Astrocyte (in vitro differentiated cells and primary cell): Measurements from ENCODE around the gene DDX1.

Experiments used
- EZH2 ChIP-seq: IDR thresholded peaks from 2 replicates; pipeline ENCODE4 v1.6.1; 2012; ENCODE audit warnings: mild to moderate bottlenecking, low read length, inconsistent platforms; ENCODE audit not compliant: insufficient read depth
- TF ChIP-seq, protein P1 (sequence below): IDR thresholded peaks from 2 replicates; pipeline ENCODE4 v1.5.1; 2011; ENCODE audit warnings: low read depth, mild to moderate bottlenecking, inconsistent platforms, low read length, moderate library complexity; ENCODE audit not compliant: insufficient read depth

DNA sequence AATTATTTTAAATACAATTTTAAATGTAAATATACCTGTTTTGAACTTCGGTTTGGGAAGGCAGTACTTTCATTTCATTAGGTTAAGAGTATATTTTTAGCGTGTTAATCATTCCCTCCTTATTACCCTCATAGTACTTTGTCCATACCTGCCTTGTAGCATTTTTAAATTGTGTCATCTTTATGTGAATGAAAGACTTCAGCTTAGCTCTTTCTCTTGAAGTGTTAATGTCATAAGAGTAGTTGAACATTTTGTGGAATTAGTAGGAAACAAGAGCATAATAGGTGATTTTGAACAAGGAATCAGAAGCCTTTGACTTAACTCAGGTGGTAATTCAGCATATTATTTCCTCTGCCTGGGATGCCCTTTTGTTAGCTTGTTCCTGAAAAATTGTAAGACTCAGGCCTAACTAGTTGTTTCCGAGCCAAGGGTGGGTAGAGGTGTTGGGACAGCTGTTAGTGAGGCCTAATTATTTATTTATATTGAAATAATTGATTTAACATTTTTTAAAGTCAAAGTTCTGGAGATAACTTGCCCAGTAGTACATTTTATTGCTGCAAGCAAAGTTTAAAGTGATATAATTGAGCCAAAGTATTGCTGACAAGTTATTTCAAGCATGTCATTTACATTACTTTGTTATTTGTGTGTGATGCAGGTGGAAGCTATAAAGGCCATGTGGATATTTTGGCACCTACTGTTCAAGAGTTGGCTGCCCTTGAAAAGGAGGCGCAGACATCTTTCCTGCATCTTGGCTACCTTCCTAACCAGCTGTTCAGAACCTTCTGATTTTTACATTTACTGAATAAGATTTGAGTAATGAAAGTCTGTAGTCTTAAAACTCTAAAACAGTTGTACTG, 38.7 kb downstream of the DDX1 start:
- TF ChIP-seq, protein P1, sequence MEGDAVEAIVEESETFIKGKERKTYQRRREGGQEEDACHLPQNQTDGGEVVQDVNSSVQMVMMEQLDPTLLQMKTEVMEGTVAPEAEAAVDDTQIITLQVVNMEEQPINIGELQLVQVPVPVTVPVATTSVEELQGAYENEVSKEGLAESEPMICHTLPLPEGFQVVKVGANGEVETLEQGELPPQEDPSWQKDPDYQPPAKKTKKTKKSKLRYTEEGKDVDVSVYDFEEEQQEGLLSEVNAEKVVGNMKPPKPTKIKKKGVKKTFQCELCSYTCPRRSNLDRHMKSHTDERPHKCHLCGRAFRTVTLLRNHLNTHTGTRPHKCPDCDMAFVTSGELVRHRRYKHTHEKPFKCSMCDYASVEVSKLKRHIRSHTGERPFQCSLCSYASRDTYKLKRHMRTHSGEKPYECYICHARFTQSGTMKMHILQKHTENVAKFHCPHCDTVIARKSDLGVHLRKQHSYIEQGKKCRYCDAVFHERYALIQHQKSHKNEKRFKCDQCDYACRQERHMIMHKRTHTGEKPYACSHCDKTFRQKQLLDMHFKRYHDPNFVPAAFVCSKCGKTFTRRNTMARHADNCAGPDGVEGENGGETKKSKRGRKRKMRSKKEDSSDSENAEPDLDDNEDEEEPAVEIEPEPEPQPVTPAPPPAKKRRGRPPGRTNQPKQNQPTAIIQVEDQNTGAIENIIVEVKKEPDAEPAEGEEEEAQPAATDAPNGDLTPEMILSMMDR, result no peak
- TF ChIP-seq EZH2, result no peak
